ENCODE measurements around the gene PFAS. TPM values are rescaled to one million over a fixed set of nuclear protein-coding genes. Genes with fewer than 3 reads are reported as not detected.
"Not testable (repeated sequence)": the region's sequence is repeated elsewhere in the genome, so short reads cannot be mapped to it uniquely, and the experiment has no call there.

Gene PFAS
- polyA plus RNA-seq, 1 experiment, result 14.0 TPM

DNA sequence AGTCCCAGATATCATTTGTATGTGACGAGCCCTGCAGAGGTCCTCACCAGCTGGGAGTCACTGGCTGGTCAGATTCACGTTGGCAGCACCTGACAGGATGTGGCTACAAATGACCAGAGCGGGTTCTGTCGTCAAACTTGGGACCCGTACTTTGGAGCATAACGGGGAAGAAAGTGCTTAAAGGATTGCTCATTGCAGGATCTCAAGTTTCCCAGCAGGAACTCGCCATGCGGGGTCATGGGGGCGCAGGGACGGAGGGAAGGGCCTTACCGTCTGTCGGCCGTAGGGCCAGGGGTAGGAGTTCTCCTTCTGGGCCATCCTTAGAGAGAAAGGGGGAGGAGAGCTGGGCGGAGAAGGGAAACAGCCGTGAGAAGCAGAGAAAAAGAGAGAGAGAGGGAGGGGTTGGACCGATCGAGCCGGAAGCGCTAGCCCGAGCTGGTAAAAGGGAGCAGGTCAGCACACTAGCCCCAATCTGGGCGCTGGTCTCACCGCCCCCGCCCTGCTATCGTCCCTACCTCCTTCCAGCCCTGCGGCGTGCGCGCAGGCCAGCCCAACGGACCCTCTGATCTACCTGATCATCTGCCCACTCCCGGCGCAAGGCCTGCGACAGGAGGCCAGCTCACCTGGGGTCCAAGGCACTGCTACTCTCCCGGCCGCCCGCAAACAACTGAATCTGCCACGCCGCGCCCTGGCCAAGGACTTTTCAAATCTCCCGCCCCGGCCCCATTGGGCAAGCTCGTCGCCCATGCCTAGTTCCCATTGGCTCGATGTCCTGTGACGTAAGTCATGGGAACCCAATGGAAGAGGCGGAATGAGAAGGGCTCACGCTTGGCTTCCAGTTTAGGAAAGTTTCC, 39.0 kb upstream of the PFAS start, which contains the start of gene AURKB:
AURKB (minus strand) TSS at position 669 of the 854 bp plus-strand sequence; CDS start at position 318, 351 bp downstream.
- no peaks in the 10 kb centered on the region; the same call in 1 of the 2 replicates for H3K9me3 ChIP-seq (ENCODE audit: control insufficient read depth, insufficient read depth, low read length)
- no peaks in the 10 kb centered on the region for H3K27me3 ChIP-seq (ENCODE audit: control insufficient read depth, insufficient read depth, low read length)
- H3K4me3 ChIP-seq (ENCODE audit: low read depth, low read length), result peak within 1 kb of the TSS; percentile 87
- POLR2A ChIA-PET, result interaction anchor here (0.5 to 1.9 kb wide), 15 partner anchors 11 to 806 kb away, joined by 3 to 9 read pairs (median 4); partner anchors contain the start of gene BORCS6
- DNase-seq (ENCODE audit: low read depth, low spot score), result peak; percentile 93
- CTCF ChIA-PET, result interaction anchor here (0.7 to 1.0 kb wide), 2 partner anchors 91 to 750 kb away, joined by 3 to 4 read pairs; no protein-coding TSS in a partner anchor
- TF ChIP-seq, protein P1, sequence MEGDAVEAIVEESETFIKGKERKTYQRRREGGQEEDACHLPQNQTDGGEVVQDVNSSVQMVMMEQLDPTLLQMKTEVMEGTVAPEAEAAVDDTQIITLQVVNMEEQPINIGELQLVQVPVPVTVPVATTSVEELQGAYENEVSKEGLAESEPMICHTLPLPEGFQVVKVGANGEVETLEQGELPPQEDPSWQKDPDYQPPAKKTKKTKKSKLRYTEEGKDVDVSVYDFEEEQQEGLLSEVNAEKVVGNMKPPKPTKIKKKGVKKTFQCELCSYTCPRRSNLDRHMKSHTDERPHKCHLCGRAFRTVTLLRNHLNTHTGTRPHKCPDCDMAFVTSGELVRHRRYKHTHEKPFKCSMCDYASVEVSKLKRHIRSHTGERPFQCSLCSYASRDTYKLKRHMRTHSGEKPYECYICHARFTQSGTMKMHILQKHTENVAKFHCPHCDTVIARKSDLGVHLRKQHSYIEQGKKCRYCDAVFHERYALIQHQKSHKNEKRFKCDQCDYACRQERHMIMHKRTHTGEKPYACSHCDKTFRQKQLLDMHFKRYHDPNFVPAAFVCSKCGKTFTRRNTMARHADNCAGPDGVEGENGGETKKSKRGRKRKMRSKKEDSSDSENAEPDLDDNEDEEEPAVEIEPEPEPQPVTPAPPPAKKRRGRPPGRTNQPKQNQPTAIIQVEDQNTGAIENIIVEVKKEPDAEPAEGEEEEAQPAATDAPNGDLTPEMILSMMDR (IDR thresholded peaks at IDR 0.05; ENCODE audit: low read depth, low read length), result no peak
- H3K27ac ChIP-seq (ENCODE audit: low read depth, low read length), result peak within 1 kb of the TSS; percentile 78

DNA sequence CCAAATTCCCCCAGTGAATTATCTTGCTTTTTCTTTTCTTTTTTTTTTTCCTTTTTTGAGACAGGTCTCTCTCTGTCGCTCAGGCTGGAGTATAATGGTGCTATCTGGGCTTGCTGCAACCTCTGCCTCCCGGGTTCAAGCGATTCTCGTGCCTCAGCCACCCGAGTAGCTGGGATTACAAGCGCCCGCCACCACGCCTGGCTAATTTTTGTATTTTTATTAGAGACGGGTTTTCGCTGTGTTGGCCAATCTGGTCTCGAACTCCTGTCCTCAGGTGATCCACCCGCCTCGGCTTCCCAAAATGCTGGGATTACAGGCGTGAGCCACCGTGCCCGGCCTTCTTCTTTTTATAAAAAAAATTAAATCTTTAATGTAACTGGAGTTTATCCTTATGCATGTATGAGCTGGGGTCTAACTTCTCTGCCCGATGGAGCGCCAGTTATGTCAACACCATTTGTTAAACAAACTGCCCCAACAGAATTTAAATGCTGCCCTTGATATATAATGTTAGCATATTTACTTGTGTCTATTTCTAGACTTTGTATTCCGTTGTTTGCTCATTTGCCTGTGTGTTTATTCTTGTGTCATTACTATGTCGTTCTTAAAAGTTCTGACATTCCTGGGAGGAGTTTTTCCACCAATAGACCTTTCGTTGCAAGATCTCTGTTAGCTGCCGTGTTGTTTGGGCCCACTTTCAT, 38.2 kb upstream of the PFAS start:
- CTCF ChIA-PET, result interaction anchor here (0.7 to 1.0 kb wide), 2 partner anchors 90 to 751 kb away, joined by 3 to 4 read pairs; no protein-coding TSS in a partner anchor
- POLR2A ChIA-PET, result interaction anchor here (0.5 to 1.9 kb wide), 14 partner anchors 11 to 807 kb away, joined by 3 to 9 read pairs (median 4); partner anchors contain the start of gene BORCS6
- peak overlapping the region; percentile 78 for H3K27ac ChIP-seq (ENCODE audit: low read depth, low read length)
- TF ChIP-seq, protein P1 (IDR thresholded peaks at IDR 0.05; ENCODE audit: low read depth, low read length), result no peak
- H3K27me3 ChIP-seq (ENCODE audit: control insufficient read depth, insufficient read depth, low read length), result no peaks in the 10 kb centered on the region
- H3K9me3 ChIP-seq (ENCODE audit: control insufficient read depth, insufficient read depth, low read length), result no peaks in the 10 kb centered on the region; the same call in 1 of the 2 replicates
- DNase-seq (ENCODE audit: low read depth, low spot score), result no peak
- peak overlapping the region; percentile 87 for H3K4me3 ChIP-seq (ENCODE audit: low read depth, low read length)

DNA sequence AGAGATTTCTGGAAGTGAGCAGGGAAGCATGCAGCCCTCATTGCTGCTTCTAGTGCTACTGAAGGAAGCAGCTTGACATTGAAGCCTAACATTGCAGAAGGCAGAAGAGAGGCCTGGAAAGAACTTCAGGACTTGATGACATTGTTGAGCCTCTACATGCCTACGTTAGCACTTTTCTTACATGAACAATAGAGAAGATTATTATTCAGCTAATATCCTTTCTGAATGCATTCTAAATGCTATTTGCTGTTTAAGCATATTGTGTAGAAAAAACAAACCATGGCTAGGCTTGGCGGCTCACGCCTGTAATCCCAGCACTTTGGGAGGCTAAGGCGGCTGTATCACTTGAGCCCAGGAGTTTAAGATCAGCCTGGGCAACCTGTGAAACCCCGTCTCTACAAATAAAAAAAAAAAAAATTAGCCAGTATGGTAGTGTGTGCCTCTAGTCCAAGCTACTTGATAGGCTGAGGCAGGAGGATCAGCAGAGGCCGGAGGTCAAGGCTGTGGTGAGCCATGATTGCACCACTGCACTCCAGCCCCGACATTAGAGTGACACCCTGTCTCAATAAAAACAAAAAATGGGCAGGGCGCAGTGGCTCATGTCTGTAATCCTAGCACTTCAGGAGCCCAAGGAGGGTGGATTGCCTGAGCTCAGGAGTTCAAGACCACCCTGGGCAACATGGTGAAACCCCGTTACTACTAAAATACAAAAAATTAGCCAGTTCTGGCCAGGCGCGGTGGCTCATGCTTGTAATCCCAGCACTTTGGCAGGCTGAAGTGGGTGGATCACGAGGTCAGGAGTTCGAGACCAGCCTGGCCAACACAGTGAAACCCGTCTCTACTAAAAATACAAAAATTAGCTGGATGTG, 36.5 kb upstream of the PFAS start:
- Histone ChIP-seq H3K4me3 (ENCODE audit: low read depth, low read length) (no peak overlapping the region), H3K27me3 (ENCODE audit: control insufficient read depth, insufficient read depth, low read length) (no peaks in the 10 kb centered on the region), H3K9me3 (ENCODE audit: control insufficient read depth, insufficient read depth, low read length) (no peaks in the 10 kb centered on the region; the same call in 1 of the 2 replicates), H3K27ac (ENCODE audit: low read depth, low read length) (no peak overlapping the region)
- DNase-seq (ENCODE audit: low read depth, low spot score), result no peak
- CTCF ChIA-PET, result no interaction called here
- TF ChIP-seq, protein P1 (IDR thresholded peaks at IDR 0.05; ENCODE audit: low read depth, low read length), result no peak
- POLR2A ChIA-PET, result interaction anchor here (1.1 kb wide), 1 partner anchor 19 kb away, joined by 4 read pairs; no protein-coding TSS in a partner anchor

DNA sequence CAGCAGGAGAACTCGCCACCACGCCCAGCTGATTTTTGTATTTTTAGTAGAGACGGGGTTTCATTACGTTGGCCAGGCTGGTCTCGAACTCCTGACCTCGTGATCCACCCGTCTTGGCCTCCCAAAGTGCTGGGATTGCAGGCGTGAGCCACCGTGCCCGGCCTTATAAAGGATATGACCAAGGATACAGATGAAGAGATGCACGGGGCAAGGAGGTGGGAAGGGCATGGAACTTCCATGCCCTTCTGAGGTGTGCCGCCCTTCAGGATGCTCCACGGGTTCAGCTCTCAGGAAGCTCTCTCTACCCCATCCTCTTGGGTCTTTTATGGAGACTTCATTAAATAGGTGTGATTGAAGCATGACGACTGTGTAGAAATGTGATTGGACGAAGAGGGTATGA, 35.1 kb upstream of the PFAS start:
- H3K9me3 ChIP-seq (ENCODE audit: control insufficient read depth, insufficient read depth, low read length); POLR2A ChIA-PET; H3K4me3 ChIP-seq (ENCODE audit: low read depth, low read length); H3K27me3 ChIP-seq (ENCODE audit: control insufficient read depth, insufficient read depth, low read length); H3K27ac ChIP-seq (ENCODE audit: low read depth, low read length); CTCF ChIA-PET; DNase-seq (ENCODE audit: low read depth, low spot score): not testable (repeated sequence)

All from AG04450 (cell line).